HCT116 (cell line): ENCODE results near the gene STARD3. TPM values are rescaled to one million over a fixed set of nuclear protein-coding genes. Genes with fewer than 3 reads are reported as not detected.

Experiments
- ATAC-seq: fragments of 200-7000 bp; cut with Tn5 transposase; 2 replicates; pipeline ENCODE4 v1.9.1; 2020; ENCODE audit warnings: mild to moderate bottlenecking, moderate library complexity
- BruUV-seq: library from RNA; stranded (reverse); fragments of 400-500 nt; replicated peaks from 2 replicates; lab custom pipeline; 2021; lab: Mats Ljungman, UMichigan
- CTCF ChIA-PET: fragments of 300-600 bp; sonication (Branson Sonifier 250); formaldehyde crosslinking; loops from one replicate; lab custom pipeline; 2021; ENCODE audit warnings: antibody characterized with exemption; lab: Charles Lee
- POLR2A ChIA-PET: fragments of 300-600, 350-600 bp; sonication (Branson Sonifier 250); formaldehyde crosslinking; loops from one replicate; lab custom pipeline; 2021; ENCODE audit warnings: antibody characterized with exemption; lab: Charles Lee
- RAD21 ChIA-PET, 2 experiments: fragments of 300-600 bp; sonication (Branson Sonifier 250); formaldehyde crosslinking; loops; one replicate each; lab custom pipeline; 2023; ENCODE audit warnings: low total read pairs in 2 of 2; ENCODE audit not compliant: uncharacterized antibody in 2 of 2, unreplicated experiment in 2 of 2, low non-redundant PET in 1 of 2; lab: Charles Lee
- DNase-seq: peaks from one replicate; pipeline ENCODE4 v3.0.0-alpha.2; 2010; ENCODE audit warnings: low read depth, low spot score
- H2AFZ ChIP-seq: fragments of 200-600 bp; shearing (Covaris generic), sonication (generic); 2 replicates; pipeline ENCODE4 v1.6.1; 2017; ENCODE audit warnings: low read depth, mixed run types, mixed read lengths, antibody characterized with exemption, low read length; ENCODE audit not compliant: poor library complexity, severe bottlenecking
- H3K27ac ChIP-seq: 2 replicates; pipeline ENCODE4 v1.5.1; 2012; ENCODE audit warnings: low read depth, low read length
- H3K27me3 ChIP-seq: fragments of 200-600 bp; sonication (generic); 2 replicates; pipeline ENCODE4 v1.6.1; 2016; ENCODE audit warnings: mixed run types, low read length, mixed read lengths; ENCODE audit not compliant: insufficient read depth
- H3K36me3 ChIP-seq, 2 experiments: fragments of 200-500 bp in 1 of 2; fragments of 200-600 bp in 1 of 2; sonication (Bioruptor generic) in 1 of 2; sonication (generic) in 1 of 2; 2 replicates each; pipeline versions ENCODE4 v1.5.1 to v1.6.1; 2014 to 2016; ENCODE audit warnings: low read length in 2 of 2, inconsistent platforms in 1 of 2, mixed read lengths in 1 of 2, mixed run types in 1 of 2; ENCODE audit not compliant: insufficient read depth in 2 of 2, control insufficient read depth in 1 of 2
- H3K4me1 ChIP-seq, 2 experiments: fragments of 200-600 bp in 1 of 2; sonication (generic) in 1 of 2; 2 replicates each; pipeline versions ENCODE4 v1.5.1 to v1.6.1; 2012 to 2017; ENCODE audit warnings: low read length in 2 of 2, inconsistent platforms in 1 of 2, mild to moderate bottlenecking in 1 of 2, mixed read lengths in 1 of 2, mixed run types in 1 of 2, moderate library complexity in 1 of 2; ENCODE audit not compliant: insufficient read depth in 2 of 2, control insufficient read depth in 1 of 2
- H3K4me2 ChIP-seq: fragments of 200-600 bp; sonication (generic); 2 replicates; pipeline ENCODE4 v1.6.1; 2017; ENCODE audit warnings: mixed run types, low read length, mixed read lengths
- H3K4me3 ChIP-seq, 2 experiments: fragments of 200-600 bp in 1 of 2; sonication (generic) in 1 of 2; replicated peaks in 1 of 2; 2 replicates each; pipeline ENCODE4 v1.5.1; 2011 to 2016; ENCODE audit warnings: low read length in 2 of 2, control low read depth in 1 of 2, low read depth in 1 of 2, mild to moderate bottlenecking in 1 of 2, mixed read lengths in 1 of 2, mixed run types in 1 of 2
- H3K79me2 ChIP-seq: fragments of 200-600 bp; sonication (generic); 2 replicates; pipeline ENCODE4 v1.6.1; 2017; ENCODE audit warnings: mild to moderate bottlenecking, mixed run types, low read length, moderate library complexity, mixed read lengths; ENCODE audit not compliant: insufficient read depth
- H3K9ac ChIP-seq: fragments of 200-600 bp; sonication (generic); 2 replicates; pipeline ENCODE4 v1.6.1; 2016; ENCODE audit warnings: low read length, mixed read lengths
- H3K9me2 ChIP-seq: fragments of 200-600 bp; sonication (generic), shearing (Covaris generic); 2 replicates; pipeline ENCODE4 v1.6.1; 2017; ENCODE audit warnings: mixed run types, mild to moderate bottlenecking, moderate library complexity; ENCODE audit not compliant: insufficient read depth
- H3K9me3 ChIP-seq, 2 experiments: fragments of 200-500 bp in 1 of 2; fragments of 200-600 bp in 1 of 2; sonication (Bioruptor generic) in 1 of 2; sonication (generic) in 1 of 2; 2 replicates each; pipeline ENCODE4 v1.6.1; 2014 to 2017; ENCODE audit warnings: low read length in 2 of 2, mixed read lengths in 2 of 2, inconsistent platforms in 1 of 2, low read depth in 1 of 2, mild to moderate bottlenecking in 1 of 2, mixed run types in 1 of 2, moderate library complexity in 1 of 2; ENCODE audit not compliant: control insufficient read depth in 1 of 2, insufficient read depth in 1 of 2
- H4K20me1 ChIP-seq: fragments of 200-600 bp; sonication (generic), shearing (Covaris generic); 2 replicates; pipeline ENCODE4 v1.6.1; 2017; ENCODE audit warnings: mixed run types, mild to moderate bottlenecking, moderate library complexity; ENCODE audit not compliant: insufficient read depth
- CEBPB ChIP-seq: IDR thresholded peaks from 2 replicates; pipeline ENCODE4 v1.6.1; 2012; ENCODE audit warnings: low read depth
- EZH2phosphoT487 ChIP-seq: fragments of 200-600 bp; IDR thresholded peaks from 2 replicates; pipeline ENCODE4 v1.6.1; 2018; ENCODE audit warnings: antibody characterized with exemption, borderline replicate concordance
- POLR2A ChIP-seq: IDR thresholded peaks from 2 replicates; pipeline ENCODE4 v1.7.0; 2011; ENCODE audit warnings: borderline replicate concordance; ENCODE audit not compliant: insufficient read depth, insufficient read length; ENCODE audit errors: extremely low read depth
- REST ChIP-seq: IDR thresholded peaks from 2 replicates; pipeline ENCODE4 v1.6.1; 2012; ENCODE audit warnings: low read depth
- SIN3A ChIP-seq: IDR thresholded peaks from 2 replicates; pipeline ENCODE4 v1.6.1; 2012; ENCODE audit warnings: low read depth
- SRF ChIP-seq: IDR thresholded peaks from 2 replicates; pipeline ENCODE4 v1.6.1; 2012; ENCODE audit warnings: low read depth
- ZFX ChIP-seq: fragments of 450-650 bp; IDR thresholded peaks from 2 replicates; pipeline ENCODE4 v1.6.1; 2017
- intact Hi-C: fragments of 100-400 bp; cut with micrococcal nuclease; formaldehyde crosslinking; loops from 2 replicates; pipeline ENCODE4 v1.10.0; 2022
- total RNA-seq: library from RNA; stranded (reverse); gene quantifications from one replicate; pipeline ENCODE4 v1.2.1, GENCODE V29; 2021; ENCODE audit not compliant: unreplicated experiment

The STARD3 gene
- total RNA-seq, 1 experiment from 2014 or later, result 73.9 TPM

- intact Hi-C loops, result no loop called here
- DNase-seq, result no peak
- H3K9me2 ChIP-seq, result no peaks in the 10 kb centered on the region
- no peak overlapping the region; the same call in 1 of the 2 replicates for H3K27ac ChIP-seq
- H4K20me1 ChIP-seq, result no peaks in the 10 kb centered on the region
- no peak overlapping the region for H3K4me2 ChIP-seq
- peaks cover 2 to 5% of the 10 kb centered on the region in 2 experiments; a peak in 1 of 4 replicates for H3K36me3 ChIP-seq
- H2AFZ ChIP-seq, result no peak overlapping the region
- no peaks in the 10 kb centered on the region for H3K9me3 ChIP-seq
- H3K4me3 ChIP-seq, result no peak overlapping the region
- TF ChIP-seq CEBPB, result no peak
- TF ChIP-seq SRF, result no peak
- no peaks in the 10 kb centered on the region for H3K79me2 ChIP-seq
- POLR2A ChIA-PET, result no interaction called here
- ATAC-seq, result no peak
- H3K27me3 ChIP-seq, result no peaks in the 10 kb centered on the region
- RAD21 ChIA-PET, result no interaction called here
- BruUV-seq, result no TSS peak
- CTCF ChIA-PET, result no interaction called here
- peaks cover 22 to 27% of the 10 kb centered on the region in 2 experiments for H3K4me1 ChIP-seq
- no peak overlapping the region for H3K9ac ChIP-seq
These were observed 23.7 kb downstream of the STARD3 start for GRCh38 chr17:39660397-39661385.

- H2AFZ ChIP-seq, result no peak overlapping the region
- H3K36me3 ChIP-seq, result peaks cover 2 to 5% of the 10 kb centered on the region in 2 experiments; a peak in 1 of 4 replicates
- BruUV-seq, result no TSS peak
- no peaks in the 10 kb centered on the region for H4K20me1 ChIP-seq
- no peak overlapping the region for H3K4me3 ChIP-seq
- RAD21 ChIA-PET, result no interaction called here
- no peaks in the 10 kb centered on the region for H3K9me3 ChIP-seq
- H3K4me2 ChIP-seq, result no peak overlapping the region
- TF ChIP-seq SIN3A (no peak), REST (no peak), ZFX (no peak), EZH2phosphoT487 (no peak), POLR2A (no peak)
- ATAC-seq (no peak), DNase-seq (no peak)
- no peak overlapping the region for H3K9ac ChIP-seq
- H3K9me2 ChIP-seq, result no peaks in the 10 kb centered on the region
- H3K4me1 ChIP-seq, result peaks cover 23 to 34% of the 10 kb centered on the region in 2 experiments
- H3K79me2 ChIP-seq, result no peaks in the 10 kb centered on the region
- no peaks in the 10 kb centered on the region for H3K27me3 ChIP-seq
- CTCF ChIA-PET, result interaction anchor here (1.2 kb wide), 1 partner anchor 8 kb away, joined by 5 read pairs; no protein-coding TSS in a partner anchor
- H3K27ac ChIP-seq, result no peak overlapping the region; the same call in 1 of the 2 replicates
- intact Hi-C loops, result no loop called here
- POLR2A ChIA-PET, result no interaction called here
These were observed 25.0 kb downstream of the STARD3 start for GRCh38 chr17:39661744-39662541.
